ENCODE results near the gene PSMD14. TPM values are rescaled to one million over a fixed set of nuclear protein-coding genes. Genes with fewer than 3 reads are reported as not detected.

Gene PSMD14
- total RNA-seq, 1 donor from 2014 or later: 52.6 TPM

- Mint-ChIP-seq H3K4me3 (ENCODE audit: unreplicated experiment) (no peak overlapping the region), H3K27ac (ENCODE audit: unreplicated experiment) (no peak overlapping the region), H3K36me3 (ENCODE audit: low read depth, unreplicated experiment) (peaks cover 2% of the 10 kb centered on the region), H3K27me3 (ENCODE audit: unreplicated experiment) (no peaks in the 10 kb centered on the region), H3K9me3 (ENCODE audit: unreplicated experiment) (no peaks in the 10 kb centered on the region), H3K4me1 (ENCODE audit: unreplicated experiment) (no peaks in the 10 kb centered on the region)
- TF ChIP-seq, protein P1, sequence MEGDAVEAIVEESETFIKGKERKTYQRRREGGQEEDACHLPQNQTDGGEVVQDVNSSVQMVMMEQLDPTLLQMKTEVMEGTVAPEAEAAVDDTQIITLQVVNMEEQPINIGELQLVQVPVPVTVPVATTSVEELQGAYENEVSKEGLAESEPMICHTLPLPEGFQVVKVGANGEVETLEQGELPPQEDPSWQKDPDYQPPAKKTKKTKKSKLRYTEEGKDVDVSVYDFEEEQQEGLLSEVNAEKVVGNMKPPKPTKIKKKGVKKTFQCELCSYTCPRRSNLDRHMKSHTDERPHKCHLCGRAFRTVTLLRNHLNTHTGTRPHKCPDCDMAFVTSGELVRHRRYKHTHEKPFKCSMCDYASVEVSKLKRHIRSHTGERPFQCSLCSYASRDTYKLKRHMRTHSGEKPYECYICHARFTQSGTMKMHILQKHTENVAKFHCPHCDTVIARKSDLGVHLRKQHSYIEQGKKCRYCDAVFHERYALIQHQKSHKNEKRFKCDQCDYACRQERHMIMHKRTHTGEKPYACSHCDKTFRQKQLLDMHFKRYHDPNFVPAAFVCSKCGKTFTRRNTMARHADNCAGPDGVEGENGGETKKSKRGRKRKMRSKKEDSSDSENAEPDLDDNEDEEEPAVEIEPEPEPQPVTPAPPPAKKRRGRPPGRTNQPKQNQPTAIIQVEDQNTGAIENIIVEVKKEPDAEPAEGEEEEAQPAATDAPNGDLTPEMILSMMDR (IDR thresholded peaks at IDR 0.05; ENCODE audit: unreplicated experiment): no peak
- DNase-seq (ENCODE audit: low spot score): no peak
Observed at GRCh38 chr2:161402297-161402696, 94.1 kb downstream of the PSMD14 start.

DNA sequence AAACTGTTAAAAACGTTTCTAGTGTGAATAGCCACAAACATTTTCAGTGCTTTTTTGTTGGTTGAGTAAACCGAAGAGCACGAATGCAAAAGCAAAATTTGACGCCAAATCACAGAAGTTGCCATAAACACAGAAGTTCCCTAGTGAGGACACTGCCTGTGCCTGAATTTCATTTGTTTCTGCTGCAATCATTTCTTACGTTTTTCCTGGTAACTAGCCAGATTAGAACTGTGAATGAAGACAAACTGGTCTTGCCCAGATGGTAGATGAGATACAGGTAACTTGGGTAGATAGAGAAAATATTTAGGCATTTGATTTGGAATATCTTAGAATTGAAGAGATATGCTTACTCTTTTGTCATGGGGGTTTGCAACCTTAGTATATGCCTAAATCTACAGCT, 98.1 kb downstream of the PSMD14 start:
- H3K4me3 Mint-ChIP-seq (ENCODE audit: unreplicated experiment): no peak overlapping the region
- H3K27me3 Mint-ChIP-seq (ENCODE audit: unreplicated experiment): no peaks in the 10 kb centered on the region

GRCh38 chr2:161407597-161407996, 99.4 kb downstream of the PSMD14 start:
- TF ChIP-seq, protein P1 (IDR thresholded peaks at IDR 0.05; ENCODE audit: unreplicated experiment): no peak
- Mint-ChIP-seq H3K36me3 (ENCODE audit: low read depth, unreplicated experiment) (no peaks in the 10 kb centered on the region), H3K27ac (ENCODE audit: unreplicated experiment) (no peak overlapping the region), H3K4me1 (ENCODE audit: unreplicated experiment) (no peaks in the 10 kb centered on the region), H3K4me3 (ENCODE audit: unreplicated experiment) (no peak overlapping the region), H3K27me3 (ENCODE audit: unreplicated experiment) (no peaks in the 10 kb centered on the region), H3K9me3 (ENCODE audit: unreplicated experiment) (no peaks in the 10 kb centered on the region)
- no peak for DNase-seq (ENCODE audit: low spot score)

More for the DNA sequence above, 98.1 kb downstream of the PSMD14 start:
- Mint-ChIP-seq H3K36me3 (ENCODE audit: low read depth, unreplicated experiment) (peaks cover 2% of the 10 kb centered on the region), H3K27ac (ENCODE audit: unreplicated experiment) (no peak overlapping the region), H3K9me3 (ENCODE audit: unreplicated experiment) (no peaks in the 10 kb centered on the region), H3K4me1 (ENCODE audit: unreplicated experiment) (no peaks in the 10 kb centered on the region)
- TF ChIP-seq, protein P1 (IDR thresholded peaks at IDR 0.05; ENCODE audit: unreplicated experiment): no peak
- DNase-seq (ENCODE audit: low spot score): no peak

DNA sequence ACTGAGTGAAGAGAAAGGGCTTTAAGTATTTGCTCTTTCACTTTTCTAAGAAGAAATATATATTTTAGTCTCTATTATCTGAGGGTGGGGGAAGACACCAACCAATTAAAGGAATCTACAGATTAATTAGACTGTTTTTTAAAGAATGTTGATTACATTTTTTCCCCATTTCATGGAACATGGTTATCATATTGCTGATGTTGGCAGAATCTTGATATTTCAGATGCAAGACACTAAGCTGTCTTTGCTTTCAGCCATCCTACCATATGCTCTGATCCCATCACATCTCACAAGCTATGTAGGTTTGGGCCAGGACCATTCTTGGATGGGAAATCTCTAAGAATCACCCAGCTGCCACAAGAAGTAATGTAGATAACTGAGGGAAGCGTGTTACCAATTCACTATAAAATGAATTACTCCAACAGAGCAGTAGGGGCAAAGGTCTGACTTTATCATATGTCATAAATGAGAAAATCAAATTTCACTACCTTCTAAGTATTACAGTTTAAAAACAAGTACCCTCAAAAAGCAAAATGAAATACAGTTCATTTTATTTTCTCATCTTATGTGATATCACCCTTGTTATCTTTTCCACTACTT, 101.2 kb downstream of the PSMD14 start:
- H3K27ac Mint-ChIP-seq (ENCODE audit: unreplicated experiment): no peak overlapping the region
- no peaks in the 10 kb centered on the region for H3K36me3 Mint-ChIP-seq (ENCODE audit: low read depth, unreplicated experiment)
- H3K9me3 Mint-ChIP-seq (ENCODE audit: unreplicated experiment): no peaks in the 10 kb centered on the region
- peaks cover 3% of the 10 kb centered on the region for H3K4me1 Mint-ChIP-seq (ENCODE audit: unreplicated experiment)
- no peaks in the 10 kb centered on the region for H3K27me3 Mint-ChIP-seq (ENCODE audit: unreplicated experiment)
- no peak for DNase-seq (ENCODE audit: low spot score)
- H3K4me3 Mint-ChIP-seq (ENCODE audit: unreplicated experiment): no peak overlapping the region
- TF ChIP-seq, protein P1 (IDR thresholded peaks at IDR 0.05; ENCODE audit: unreplicated experiment): no peak

GRCh38 chr2:161412346-161412745, 104.1 kb downstream of the PSMD14 start:
- TF ChIP-seq, protein P1 (IDR thresholded peaks at IDR 0.05; ENCODE audit: unreplicated experiment): no peak
- Mint-ChIP-seq H3K27me3 (ENCODE audit: unreplicated experiment) (peaks cover 23% of the 10 kb centered on the region), H3K27ac (ENCODE audit: unreplicated experiment) (no peak overlapping the region), H3K36me3 (ENCODE audit: low read depth, unreplicated experiment) (no peaks in the 10 kb centered on the region), H3K4me3 (ENCODE audit: unreplicated experiment) (no peak overlapping the region), H3K4me1 (ENCODE audit: unreplicated experiment) (peaks cover 28% of the 10 kb centered on the region), H3K9me3 (ENCODE audit: unreplicated experiment) (no peaks in the 10 kb centered on the region)
- DNase-seq (ENCODE audit: low spot score): no peak
